ENCODE results near the gene RBM15B.
A peak's percentile ranks its signal among the peaks of the same experiment; 100 is the strongest.
"Not testable (repeated sequence)": the region's sequence is repeated elsewhere in the genome, so short reads cannot be mapped to it uniquely, and the experiment has no call there.

Gene RBM15B, protein sequence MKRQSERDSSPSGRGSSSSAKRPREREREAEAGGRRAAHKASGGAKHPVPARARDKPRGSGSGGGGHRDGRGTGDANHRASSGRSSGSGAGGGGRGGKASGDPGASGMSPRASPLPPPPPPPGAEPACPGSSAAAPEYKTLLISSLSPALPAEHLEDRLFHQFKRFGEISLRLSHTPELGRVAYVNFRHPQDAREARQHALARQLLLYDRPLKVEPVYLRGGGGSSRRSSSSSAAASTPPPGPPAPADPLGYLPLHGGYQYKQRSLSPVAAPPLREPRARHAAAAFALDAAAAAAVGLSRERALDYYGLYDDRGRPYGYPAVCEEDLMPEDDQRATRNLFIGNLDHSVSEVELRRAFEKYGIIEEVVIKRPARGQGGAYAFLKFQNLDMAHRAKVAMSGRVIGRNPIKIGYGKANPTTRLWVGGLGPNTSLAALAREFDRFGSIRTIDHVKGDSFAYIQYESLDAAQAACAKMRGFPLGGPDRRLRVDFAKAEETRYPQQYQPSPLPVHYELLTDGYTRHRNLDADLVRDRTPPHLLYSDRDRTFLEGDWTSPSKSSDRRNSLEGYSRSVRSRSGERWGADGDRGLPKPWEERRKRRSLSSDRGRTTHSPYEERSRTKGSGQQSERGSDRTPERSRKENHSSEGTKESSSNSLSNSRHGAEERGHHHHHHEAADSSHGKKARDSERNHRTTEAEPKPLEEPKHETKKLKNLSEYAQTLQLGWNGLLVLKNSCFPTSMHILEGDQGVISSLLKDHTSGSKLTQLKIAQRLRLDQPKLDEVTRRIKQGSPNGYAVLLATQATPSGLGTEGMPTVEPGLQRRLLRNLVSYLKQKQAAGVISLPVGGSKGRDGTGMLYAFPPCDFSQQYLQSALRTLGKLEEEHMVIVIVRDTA

DNA sequence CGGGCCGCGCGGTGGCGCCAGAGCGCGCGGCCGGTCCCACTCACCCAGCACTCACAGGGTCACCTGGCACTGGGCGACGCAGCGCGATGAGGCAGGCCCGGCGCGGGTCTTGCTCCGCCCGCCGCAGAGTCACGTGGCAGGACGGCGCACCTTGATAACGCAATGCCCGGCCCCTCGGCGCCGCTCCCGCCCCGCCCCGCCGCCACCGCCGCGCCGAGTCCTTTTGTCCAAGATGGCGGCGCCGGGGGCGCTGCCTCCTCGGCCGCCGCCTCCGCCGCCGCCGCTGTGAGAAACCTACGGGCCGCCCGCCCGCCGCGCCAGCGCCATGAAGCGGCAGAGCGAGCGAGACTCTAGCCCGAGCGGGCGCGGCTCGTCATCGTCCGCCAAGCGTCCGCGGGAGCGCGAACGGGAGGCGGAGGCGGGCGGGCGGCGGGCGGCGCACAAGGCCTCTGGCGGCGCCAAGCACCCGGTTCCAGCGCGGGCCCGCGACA lies at the start of gene RBM15B:
Gene RBM15B (plus strand): TSS at position 211 of the 491 bp plus-strand sequence. CDS start 115 bp downstream, at position 326.
- DNase-seq (ENCODE audit: low spot score), result peak; percentile 98

DNA sequence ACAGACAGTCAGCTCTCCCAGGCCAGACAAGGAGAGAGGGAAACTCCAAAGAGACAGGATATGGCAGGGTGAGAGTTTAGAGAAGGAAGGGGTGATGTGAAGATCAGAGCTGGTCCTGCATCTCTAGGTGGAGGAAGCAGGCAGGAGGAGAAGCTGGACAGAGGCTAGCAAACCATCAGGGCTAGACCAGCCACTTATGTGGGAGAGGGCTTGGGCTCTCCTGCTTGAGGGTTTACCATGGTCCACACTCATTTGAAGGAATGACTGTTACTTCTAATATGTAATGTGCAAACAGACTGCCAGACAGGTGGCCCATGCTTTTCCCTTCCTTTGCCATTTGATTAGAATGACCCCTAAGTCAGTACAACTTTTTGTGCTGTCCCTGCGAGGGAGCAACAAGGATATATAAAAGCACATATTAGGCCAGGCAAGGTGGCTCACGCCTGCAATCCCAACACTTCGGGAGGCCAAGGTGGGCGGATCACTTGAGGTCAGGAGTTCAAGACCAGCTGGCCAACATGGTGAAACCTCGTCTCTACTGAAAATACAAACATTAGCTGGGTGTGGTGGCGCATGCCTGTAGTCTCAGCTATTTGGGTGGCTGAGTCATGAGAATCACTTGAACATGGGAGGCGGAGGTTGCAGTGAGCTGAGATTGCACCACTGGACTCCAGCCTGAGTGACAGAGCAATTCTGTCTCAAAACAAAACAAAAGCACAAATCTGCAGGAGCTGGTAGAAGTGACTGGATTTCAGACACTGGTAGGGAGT lies 47.0 kb upstream of the RBM15B start:
- DNase-seq (ENCODE audit: low spot score), result no peak

DNA sequence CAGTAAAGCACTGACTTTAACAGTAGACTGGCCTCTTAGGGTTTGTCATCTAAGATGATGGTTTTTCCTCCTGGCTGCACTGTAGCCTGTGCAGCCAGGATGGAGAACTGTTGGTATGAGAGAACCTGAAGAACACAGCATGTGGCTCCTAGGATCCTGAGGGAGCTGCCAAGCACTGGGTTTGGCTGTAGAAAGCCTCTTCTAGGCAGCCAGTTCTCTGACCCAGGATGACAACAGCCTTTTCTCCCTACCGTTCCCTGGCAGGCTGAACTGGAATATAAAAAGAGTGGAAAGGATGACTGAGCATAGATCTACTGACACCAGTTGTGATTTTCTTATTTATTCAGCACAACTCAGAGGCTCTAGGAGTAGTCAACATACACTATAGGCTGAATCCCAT lies 40.3 kb upstream of the RBM15B start:
- DNase-seq (ENCODE audit: low spot score), result no peak

DNA sequence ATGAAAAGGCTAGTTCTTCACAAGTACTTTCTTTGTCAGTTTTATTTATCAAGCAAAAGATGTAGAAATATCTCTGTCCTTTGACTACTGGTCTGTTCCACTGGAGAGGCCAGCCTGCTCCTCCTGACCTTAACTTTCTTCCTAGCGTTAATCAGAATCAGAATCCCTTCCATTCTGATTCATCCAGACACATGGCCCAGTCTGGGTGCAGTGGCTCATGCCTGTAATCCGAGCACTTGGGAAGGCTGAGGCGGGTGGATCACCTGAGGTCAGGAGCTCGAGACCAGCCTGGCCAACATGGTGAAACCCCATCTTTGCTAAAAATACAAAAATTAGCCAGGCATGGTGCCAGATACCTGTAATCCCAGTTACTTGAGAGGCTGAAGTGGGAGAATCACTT lies 38.0 kb upstream of the RBM15B start:
- DNase-seq (ENCODE audit: low spot score), result no peak

DNA sequence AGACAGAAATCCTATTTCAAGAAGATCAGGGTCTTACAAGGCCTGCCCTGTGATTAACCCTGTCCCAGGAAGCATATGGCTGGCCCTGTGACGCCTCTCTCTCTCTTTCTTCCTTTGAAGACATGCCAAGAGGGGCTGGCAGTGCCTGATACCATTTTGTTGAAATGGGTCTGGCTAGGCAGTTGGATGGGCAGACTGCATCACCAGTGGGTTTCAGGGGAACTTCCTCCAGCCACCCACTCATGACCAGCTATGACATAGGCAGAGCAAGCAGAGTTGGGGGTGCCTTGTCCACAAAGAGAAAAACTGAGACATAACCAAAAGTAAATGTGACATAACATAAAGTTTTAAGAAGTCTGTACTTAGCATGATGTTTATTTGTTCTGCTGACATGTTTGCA lies 37.4 kb upstream of the RBM15B start:
- DNase-seq (ENCODE audit: low spot score), result no peak

DNA sequence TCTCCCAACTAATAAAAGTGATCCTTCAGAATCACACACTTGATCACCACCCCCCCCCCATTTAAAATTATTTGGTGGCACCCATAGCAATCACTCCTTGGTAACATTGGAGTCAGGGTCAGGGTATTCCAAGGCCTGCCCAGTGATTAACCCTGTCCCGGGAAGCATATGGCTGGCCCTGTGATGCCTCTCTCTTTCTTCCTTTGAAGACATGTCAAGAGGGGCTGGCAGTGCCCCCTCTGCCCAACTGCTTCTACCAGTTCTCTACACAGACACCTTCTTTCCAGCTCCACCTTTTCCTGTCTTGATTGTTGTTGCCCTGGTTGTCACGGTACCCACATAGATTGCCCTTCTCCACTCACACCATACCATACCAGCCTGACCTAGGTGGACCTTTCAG lies 36.9 kb upstream of the RBM15B start:
- no peak for DNase-seq (ENCODE audit: low spot score)

DNA sequence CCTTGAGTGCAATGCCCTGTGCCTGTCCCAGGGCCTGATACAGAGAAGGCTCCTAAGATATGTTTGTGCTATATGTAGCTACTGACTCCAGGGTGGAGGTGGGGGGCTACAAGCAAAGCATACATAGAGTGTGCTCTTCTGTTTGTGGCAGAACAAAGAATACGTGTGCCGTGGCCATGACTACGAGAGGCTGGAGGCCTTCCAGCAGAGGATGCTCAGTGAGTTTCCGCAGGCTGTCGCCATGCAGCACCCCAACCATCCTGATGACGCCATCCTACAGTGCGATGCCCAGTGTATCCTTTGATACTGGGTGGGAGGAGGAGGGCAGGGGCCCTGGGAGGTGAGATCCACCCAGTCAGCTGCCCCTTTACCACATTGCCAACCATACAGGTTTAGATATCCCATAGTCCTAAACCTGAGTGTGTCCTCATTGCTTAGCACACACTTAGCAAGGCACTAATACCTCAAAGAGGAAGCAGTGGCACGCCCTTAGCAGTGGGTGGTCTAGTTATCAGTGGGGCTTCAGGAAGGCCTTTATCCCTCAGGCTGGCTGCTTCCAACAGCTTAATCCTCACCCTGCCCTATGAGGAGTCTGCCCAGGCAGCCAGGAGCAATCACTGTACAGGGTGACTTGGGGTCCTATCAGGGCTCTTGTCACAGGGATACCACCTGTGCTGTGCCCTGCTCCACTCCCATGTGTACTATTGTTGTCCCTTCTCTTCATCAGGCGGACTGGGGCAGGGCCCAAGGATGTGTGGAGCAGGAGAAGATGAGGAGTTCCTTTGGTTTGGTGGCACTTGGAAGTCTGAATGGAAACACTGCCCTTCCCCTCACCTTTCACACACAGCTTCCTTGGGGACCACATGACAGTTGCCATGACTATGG lies 36.1 kb upstream of the RBM15B start:
- DNase-seq (ENCODE audit: low spot score), result no peak

DNA sequence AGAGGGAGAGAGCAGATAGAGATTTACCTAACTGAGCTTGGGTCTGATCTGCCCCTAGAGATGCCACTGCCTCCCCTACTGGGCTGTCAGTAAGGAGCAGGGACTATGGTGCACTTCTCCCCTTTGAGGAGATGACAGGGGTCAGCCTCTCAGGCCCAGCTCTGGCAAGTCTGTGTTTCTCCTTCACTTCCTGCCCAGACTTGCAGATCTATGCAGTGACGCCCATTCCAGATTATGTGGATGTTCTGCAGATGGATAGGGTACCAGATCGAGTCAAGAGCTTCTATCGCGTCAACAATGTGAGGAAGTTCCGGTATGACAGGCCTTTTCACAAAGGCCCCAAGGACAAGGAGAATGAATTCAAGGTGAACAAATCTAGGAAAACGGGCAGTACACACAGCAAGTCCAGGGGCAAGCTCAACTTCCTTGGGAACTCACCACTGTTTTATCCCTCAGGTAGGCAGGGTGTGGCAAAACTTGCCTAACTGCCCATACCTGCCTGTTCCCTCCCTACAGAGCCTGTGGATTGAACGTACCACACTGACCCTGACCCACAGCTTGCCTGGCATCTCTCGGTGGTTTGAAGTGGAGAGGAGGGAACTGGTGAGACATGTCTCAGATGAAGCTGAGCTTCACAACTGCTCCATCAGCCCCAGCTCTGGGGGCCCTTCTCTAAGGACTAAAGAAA lies 35.0 kb upstream of the RBM15B start:
- no peak for DNase-seq (ENCODE audit: low spot score)

DNA sequence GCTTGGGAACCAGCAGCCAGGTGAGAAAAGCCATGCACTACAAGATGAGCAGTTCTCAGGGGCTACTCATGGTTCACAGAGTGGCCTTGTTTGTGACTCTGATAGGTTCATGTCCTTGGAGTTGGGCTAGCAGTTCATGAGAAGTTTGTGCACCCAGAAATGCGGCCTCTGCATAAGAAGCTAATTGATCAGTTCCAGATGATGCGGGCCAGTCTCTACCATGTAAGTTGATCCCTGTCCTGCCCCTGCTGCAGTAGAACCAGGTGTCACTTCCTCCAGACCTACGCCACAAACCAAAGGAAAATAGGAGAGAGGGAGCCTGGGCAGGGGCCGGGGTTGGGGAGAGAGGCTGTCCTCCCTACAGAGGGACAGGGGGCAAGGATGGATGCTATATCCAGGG lies 33.2 kb upstream of the RBM15B start:
- no peak for DNase-seq (ENCODE audit: low spot score)

DNA sequence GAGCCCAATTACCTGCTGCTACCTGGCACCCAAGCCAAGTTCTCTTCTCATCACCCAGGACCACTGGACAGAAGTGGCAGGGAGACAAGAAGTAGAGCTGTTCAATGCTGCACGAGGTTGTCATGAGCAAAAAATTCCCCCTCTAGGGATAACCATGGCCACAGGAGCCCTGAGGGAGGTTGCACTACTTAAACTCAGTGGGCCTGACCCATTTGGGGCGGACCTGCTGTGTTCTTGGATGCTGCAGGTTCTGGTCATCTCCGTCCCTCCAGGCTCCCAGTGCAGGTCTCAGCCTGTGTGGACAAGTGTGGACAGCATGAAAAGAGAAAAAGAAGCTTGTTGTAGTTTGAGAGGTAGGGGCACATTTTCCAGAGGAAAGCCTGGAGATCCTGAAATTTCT lies 32.1 kb upstream of the RBM15B start:
- no peak for DNase-seq (ENCODE audit: low spot score)

DNA sequence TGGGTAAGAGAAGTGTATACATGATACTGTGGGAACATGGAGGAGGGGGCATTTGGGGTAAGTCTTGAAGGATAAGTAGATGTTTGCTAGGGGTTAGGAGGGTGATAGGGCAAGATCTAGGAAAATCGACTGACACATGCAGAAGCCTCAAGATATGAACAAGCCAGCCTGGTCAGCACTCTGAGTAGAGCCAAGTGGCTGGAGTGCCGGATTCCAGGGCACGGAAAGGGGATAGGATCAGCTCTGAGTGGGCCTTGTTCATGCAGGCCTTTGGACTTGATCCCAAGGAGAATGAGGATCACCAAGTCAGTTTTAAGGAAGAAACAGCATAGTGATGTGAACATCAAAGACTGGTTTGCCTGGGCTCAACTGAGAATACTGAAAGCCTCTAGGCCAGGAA lies 30.3 kb upstream of the RBM15B start:
- DNase-seq (ENCODE audit: low spot score), result no peak

DNA sequence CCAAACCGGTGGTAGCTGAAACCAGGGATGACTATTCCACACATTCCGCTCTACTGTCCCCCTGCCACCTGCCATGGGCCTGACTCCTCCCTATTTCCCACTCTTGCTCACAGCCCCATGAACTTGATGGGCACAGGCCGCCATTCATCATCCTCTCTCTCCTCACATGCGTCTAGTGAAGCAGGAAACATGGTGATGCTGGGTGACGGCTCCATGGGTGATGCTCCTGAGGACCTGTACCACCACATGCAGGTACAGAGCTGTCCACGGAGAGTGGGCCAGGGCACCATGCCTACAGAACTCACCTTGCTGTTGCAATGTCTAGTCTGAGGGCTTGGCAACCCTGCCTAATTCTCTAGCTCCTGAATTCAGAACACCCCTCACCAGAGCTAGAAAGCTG lies 29.3 kb upstream of the RBM15B start:
- DNase-seq (ENCODE audit: low spot score), result no peak

DNA sequence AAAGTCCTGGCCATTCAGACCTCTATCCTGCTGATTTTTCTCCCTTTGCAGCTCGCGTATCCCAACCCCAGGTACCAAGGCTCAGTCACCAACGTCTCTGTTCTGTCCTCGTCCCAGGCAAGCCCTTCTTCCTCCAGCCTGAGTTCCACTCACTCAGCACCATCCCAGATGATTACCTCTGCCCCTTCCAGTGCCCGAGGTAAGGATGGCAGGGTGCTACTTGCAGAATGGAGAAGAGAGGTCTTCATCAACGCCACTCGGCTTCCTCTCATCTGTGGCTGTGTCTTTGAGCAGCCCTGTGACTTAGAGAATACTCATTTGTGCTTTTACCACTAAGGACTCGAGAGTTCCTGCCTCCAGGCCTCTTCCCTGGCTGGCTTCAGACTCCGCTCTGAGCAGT lies 28.6 kb upstream of the RBM15B start:
- no peak for DNase-seq (ENCODE audit: low spot score)

DNA sequence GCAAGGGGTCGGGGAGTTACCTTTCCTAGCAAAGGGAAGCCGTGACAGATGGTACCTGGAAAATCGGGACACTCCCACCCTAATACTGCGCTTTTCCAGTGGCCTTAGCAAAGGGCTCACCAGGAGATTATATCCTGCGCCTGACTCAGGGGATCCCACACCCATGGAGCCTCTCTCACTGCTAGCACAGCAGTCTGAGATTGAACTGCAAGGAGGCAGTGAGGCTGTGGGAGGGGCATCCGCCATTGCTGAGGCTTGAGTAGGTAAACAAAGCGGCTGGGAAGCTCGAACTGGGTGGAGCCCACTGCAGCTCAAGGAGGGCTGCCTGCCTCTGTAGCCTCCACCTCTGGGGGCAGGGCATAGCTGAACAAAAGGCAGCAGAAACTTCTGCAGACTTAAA lies 22.8 kb upstream of the RBM15B start:
- DNase-seq (ENCODE audit: low spot score), result not testable (repeated sequence)

DNA sequence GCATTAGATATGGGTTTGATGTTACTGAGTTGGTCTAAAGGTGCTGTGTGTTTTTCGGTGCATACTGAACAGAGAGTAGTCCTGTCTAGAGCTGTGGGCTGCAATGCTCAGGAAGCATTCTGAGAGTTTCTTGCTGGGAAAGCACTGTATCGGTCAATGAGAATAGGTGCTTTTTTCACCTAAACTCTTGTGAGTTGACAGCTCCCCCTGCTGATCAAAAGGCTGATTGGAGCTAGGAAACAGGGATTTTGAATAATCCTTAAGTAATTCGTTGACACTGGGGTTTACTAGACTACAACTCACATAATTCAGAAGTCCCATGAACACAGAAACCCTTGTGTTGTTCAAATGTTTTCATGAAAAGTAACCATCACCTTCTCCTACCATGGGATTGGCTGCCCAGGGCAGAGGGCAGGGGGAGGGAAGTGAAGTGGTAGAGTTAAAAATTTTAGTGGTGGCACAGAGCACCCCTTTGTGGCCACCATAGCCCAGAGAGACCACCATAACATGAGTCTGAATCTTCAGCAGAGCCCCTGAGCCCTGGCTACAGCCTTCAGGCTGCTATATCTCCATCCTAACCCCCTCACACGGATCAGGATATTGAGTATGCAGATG lies 19.0 kb upstream of the RBM15B start:
- DNase-seq (ENCODE audit: low spot score), result peak; percentile 66

DNA sequence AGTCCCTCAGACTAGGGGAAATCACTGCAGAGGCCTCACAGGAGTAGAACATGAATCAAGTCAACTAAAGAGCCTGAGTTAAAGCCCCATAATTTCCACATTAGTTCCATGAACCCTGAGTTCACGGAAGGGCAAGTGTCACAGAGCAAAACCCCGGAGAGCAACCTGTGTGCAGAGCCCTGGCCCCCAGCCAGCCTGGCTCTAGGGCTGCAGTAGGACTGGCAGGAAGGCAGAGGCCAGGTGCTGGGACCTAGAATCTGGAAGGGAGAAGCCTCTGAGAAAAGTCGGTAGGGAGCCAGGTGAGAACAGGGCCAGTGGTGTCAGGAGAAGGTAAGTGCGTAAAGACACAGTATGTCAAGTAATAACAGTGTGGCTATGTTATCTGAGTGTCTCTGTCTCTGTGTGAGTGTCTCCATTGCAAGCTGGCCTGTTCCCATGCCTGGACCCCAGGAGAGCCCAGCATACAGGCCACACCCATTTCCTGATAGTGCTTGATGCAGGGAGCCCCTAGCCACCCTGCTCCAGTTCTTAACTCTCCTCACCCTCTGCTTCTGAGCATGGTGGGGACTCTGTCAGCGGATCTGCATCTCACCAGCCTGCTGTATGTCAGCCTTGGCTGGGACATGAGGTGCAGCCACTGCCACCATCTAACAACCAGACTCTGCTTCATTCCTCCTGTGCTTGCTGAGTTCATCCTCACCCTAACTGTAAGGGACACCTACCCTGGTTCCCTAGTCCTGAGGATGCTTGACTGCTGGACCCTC lies 17.2 kb upstream of the RBM15B start:
- DNase-seq (ENCODE audit: low spot score), result no peak

DNA sequence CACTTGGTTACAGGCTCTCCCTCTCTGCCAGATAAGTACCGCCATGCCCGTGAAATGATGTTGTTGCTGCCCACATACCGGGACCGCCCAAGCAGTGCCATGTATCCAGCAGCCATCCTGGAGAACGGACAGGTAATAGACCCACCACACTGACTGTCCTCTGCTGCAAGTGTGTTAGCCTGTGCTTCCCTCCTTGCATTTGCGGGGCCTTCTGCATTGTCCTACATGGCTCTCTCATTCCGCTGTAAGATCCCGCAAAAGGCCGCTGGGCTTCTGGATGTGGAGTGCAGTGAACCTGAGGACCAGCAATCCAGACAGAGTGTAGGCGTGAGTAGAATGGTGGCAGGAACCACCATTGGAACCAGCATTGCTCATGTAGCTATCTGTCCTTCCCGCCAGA lies 16.6 kb upstream of the RBM15B start:
- no peak for DNase-seq (ENCODE audit: low spot score)

DNA sequence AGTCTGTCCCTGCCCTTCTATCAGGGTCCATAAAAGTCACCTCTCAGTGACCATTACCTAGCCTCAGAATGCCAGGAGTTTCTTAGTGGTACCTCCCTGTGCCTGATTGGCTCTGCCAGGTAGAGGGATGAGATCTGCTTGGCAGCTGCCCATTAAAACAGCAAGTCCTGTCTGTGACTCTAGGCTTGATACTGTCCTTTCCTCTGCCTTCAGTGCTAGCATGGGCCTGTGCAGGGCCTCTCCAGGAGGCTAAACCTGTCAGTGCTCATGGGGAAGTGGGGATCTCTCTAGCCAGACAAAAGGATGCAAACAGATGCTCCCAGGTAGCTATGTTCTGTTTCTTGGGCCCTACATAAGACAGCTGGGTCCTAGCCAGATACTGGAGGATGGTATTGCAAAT lies 15.9 kb upstream of the RBM15B start:
- DNase-seq (ENCODE audit: low spot score), result no peak

DNA sequence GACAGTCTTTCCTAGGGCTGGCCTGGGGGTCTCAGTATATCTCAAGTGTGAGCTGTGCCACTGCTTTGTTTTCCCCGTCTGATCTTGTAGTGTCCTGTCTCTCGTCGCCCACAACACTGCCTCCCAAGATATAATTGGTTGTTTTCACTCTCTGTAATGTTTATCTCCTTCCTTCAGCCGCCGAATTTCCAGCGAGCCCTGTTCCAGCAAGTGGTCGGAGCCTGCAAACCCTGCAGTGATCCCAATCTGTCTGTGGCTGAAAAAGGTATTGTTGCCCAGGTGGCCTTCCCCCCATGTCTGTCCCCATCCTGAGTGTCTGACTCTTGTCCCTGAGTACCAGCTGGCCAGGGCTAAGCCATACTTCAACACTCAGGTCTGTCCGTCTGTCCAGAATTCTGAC lies 15.5 kb upstream of the RBM15B start:
- no peak for DNase-seq (ENCODE audit: low spot score)

DNA sequence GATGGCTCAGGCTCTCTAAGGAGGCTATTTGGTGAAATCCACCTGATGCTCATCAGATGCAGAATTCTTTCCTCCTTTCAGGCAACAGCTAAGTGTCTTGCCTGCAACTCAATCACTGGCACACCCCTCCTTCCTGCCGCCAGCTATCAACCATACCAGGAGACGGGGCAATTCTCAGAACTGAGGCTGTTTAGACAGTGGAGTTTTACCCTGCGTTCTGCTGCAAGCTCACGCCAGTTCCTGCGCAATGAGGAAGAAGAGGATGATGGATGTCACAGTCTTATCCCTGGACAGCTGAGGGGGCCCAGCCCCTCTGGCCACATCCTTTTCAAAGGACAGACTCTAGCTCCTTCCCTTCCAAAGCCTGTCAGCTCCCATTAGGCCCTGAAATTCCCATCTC lies 13.0 kb upstream of the RBM15B start:
- no peak for DNase-seq (ENCODE audit: low spot score)
